ENCODE measurements around the gene FGFBP1. TPM values are rescaled to one million over a fixed set of nuclear protein-coding genes. Genes with fewer than 3 reads are reported as not detected.

FGFBP1 gene
- not detected in 2 replicates for total RNA-seq

DNA sequence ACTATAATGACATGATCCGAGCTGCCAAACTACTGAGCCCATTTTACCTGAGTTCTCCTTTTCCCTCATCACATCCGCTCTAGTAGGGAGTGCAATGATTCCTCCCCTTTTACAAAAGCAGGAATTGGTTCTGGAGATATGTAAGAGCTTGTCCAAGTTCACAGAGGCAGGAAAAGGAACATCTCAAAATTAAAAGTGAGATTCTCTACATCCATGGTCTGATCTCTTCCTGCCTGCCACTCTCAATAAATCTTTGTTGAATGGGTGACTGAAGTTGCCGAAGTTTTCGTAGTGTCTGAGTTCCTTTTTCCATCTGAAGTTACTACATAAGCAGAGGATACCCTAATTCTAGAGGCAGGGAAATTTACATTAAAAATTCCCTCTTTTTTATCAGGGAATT, at the start of gene FGFBP1:
Gene FGFBP1 (minus strand): TSS at position 101 of the 400 bp plus-strand sequence. CDS start 2,108 bp downstream, outside the sequence.

DNA sequence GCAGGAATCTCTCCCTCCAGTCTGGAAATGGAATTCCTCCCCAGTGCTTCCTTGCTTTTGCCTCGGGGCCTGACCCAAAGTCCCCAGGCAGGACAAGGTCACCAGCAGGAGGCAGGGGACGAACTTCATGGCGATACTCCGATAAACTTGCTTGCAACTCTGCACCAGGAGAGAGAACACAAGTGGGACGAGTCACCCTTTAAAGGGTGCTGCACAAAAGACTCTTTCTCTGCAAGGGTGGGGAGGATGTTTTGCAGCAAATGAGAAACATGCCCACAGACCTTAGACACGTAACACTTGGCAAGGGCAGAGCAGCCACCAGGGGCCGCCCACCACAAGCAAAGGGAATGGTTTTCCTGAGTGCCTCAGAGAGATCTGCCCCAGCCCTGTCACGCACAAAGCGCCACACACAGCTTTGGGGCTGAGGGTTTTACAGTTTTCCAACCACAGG, 24.5 kb upstream of the FGFBP1 start, which contains the start of gene FGFBP2:
Gene FGFBP2 (minus strand): TSS at position 175 of the 451 bp plus-strand sequence. CDS start 46 bp downstream, at position 129.

Other genes with a start within 250 kb of the FGFBP1 start
- gene BST1, start 235.7 kb downstream of the FGFBP1 start, total RNA-seq: 6.0 and 14.8 TPM in 2 replicates
- gene CD38, start 160.4 kb downstream of the FGFBP1 start, total RNA-seq: under 0.01 and 0.13 TPM in 2 replicates
- gene FGFBP2, start 24.4 kb upstream of the FGFBP1 start, total RNA-seq: not detected in 2 replicates
- 0.13 TPM in 1 of 2 replicates, not detected in the other for gene PROM1, start 145.3 kb upstream of the FGFBP1 start, total RNA-seq

All from thoracic aorta endothelial cell (primary cell).